Stomach (tissue), 4 donors: Measurements from ENCODE around the gene KEAP1.

Experiments used
- CTCF ChIP-seq, 7 experiments: fragments of 450-650 bp in 4 of 7; fragments of 200-600 bp in 3 of 7; sonication (generic) in 3 of 7; IDR thresholded peaks; one replicate each; pipeline ENCODE4 v1.5.1; 2016 to 2019; ENCODE audit warnings: antibody characterized with exemption in 7 of 7, control low read depth in 2 of 7, mild to moderate bottlenecking in 1 of 7
- EP300 ChIP-seq: sonication (generic); formaldehyde crosslinking; IDR thresholded peaks from one replicate; pipeline ENCODE4 v1.6.1; 2017; ENCODE audit warnings: antibody characterized with exemption
- POLR2A ChIP-seq, 4 donors: fragments of 450-650 bp; IDR thresholded peaks; one replicate each; pipeline ENCODE4 v1.6.1; 2016; ENCODE audit warnings: antibody characterized with exemption in 4 of 4, control low read depth in 2 of 4, mild to moderate bottlenecking in 1 of 4, moderate library complexity in 1 of 4
- POLR2AphosphoS5 ChIP-seq, 3 donors: sonication (generic); formaldehyde crosslinking; IDR thresholded peaks; one replicate each; pipeline ENCODE4 v1.6.1; 2016; ENCODE audit warnings: antibody characterized with exemption in 3 of 3

GRCh38 chr19:10503002-10503789, at the start of gene KEAP1:
- TF ChIP-seq CTCF (IDR thresholded peaks at IDR 0.05) (no peak), POLR2A (IDR thresholded peaks at IDR 0.05) (no peak), POLR2AphosphoS5 (IDR thresholded peaks at IDR 0.05) (no peak), EP300 (no peak)
